SK-N-SH treated with all-trans-retinoic acid at 6 μM for 48 hours (cell line): ENCODE data around the gene PDE3A.

Experiments used
- ARNTL ChIP-seq: fragments of 450-650 bp; formaldehyde crosslinking; IDR thresholded peaks from 2 replicates; pipeline ENCODE4 v1.5.0; 2020; ENCODE audit warnings: low read depth, mild to moderate bottlenecking, moderate library complexity, borderline replicate concordance
- ISL1 ChIP-seq: fragments of 250-450 bp; sonication (Bioruptor Pico); IDR thresholded peaks from 2 replicates; pipeline ENCODE4 v2.1.2; 2022; ENCODE audit warnings: mild to moderate bottlenecking, moderate library complexity
- RARB ChIP-seq: fragments of 250-450 bp; sonication (Bioruptor Pico); IDR thresholded peaks from 2 replicates; pipeline ENCODE4 v1.8.0; 2021; ENCODE audit warnings: mild to moderate bottlenecking, moderate library complexity
- ZC3H10 ChIP-seq: fragments of 250-450 bp; sonication (Bioruptor Pico); IDR thresholded peaks from 2 replicates; pipeline ENCODE4 v1.5.1; 2021; ENCODE audit warnings: mild to moderate bottlenecking, moderate library complexity
- ZFP3 ChIP-seq: fragments of 250-450 bp; sonication (Bioruptor Pico); IDR thresholded peaks from 2 replicates; pipeline ENCODE4 v1.5.0; 2020; ENCODE audit warnings: mild to moderate bottlenecking, moderate library complexity
- ZNF70 ChIP-seq: fragments of 450-650 bp; formaldehyde crosslinking; IDR thresholded peaks from 2 replicates; pipeline ENCODE4 v1.5.0; 2020; ENCODE audit warnings: mild to moderate bottlenecking, moderate library complexity
- TF ChIP-seq, protein P1 (sequence below): fragments of 250-450 bp; sonication (Bioruptor Pico); IDR thresholded peaks from 2 replicates; pipeline ENCODE4 v1.5.1; 2021; ENCODE audit warnings: mild to moderate bottlenecking, moderate library complexity

DNA sequence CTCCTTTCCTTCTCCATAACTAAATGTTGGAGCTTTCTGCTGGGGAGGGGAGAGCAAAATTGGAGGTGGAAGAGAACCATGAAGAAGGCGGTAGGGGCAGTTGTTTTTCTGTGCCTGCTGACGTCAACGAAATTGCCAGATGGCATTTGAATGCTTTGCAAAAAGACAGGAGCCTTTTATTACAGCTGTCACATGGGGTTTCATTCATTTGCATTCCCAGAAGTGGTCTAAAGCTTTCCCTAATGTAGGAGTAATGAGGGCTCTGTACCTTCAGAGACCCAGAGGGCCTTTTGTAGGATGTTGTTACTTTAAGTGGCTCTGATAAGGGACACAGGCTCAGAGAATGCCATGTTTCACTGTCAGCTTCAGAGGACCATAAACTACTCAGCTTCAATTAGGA is 219.7 kb downstream of the PDE3A start:
- TF ChIP-seq ZC3H10, result no peak
- TF ChIP-seq ARNTL (CRISPR knock-in tag), result no peak
- no peak for TF ChIP-seq ZFP3
- TF ChIP-seq ZNF70 (CRISPR knock-in tag), result 0 out of 2 replicates have a peak, but pooled peaks have one; percentile 34
- TF ChIP-seq, protein P1, sequence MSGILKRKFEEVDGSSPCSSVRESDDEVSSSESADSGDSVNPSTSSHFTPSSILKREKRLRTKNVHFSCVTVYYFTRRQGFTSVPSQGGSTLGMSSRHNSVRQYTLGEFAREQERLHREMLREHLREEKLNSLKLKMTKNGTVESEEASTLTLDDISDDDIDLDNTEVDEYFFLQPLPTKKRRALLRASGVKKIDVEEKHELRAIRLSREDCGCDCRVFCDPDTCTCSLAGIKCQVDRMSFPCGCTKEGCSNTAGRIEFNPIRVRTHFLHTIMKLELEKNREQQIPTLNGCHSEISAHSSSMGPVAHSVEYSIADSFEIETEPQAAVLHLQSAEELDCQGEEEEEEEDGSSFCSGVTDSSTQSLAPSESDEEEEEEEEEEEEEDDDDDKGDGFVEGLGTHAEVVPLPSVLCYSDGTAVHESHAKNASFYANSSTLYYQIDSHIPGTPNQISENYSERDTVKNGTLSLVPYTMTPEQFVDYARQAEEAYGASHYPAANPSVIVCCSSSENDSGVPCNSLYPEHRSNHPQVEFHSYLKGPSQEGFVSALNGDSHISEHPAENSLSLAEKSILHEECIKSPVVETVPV (CRISPR knock-in tag), result 0 out of 2 replicates have a peak, but pooled peaks have one; percentile 26
- TF ChIP-seq RARB (CRISPR knock-in tag), result no peak
- peak; percentile 78 for TF ChIP-seq ISL1 (CRISPR knock-in tag)
